Breast epithelium (tissue), 3 donors: ENCODE data around the gene PCDHGA6.
"Not testable (repeated sequence)": the region's sequence is repeated elsewhere in the genome, so short reads cannot be mapped to it uniquely, and the experiment has no call there.

Experiments used
- CTCF ChIP-seq, 3 donors: fragments of 450-650 bp; IDR thresholded peaks; one replicate each; pipeline ENCODE4 v1.5.1; 2016 to 2017; ENCODE audit warnings: antibody characterized with exemption in 3 of 3, mild to moderate bottlenecking in 3 of 3, moderate library complexity in 3 of 3
- POLR2A ChIP-seq: fragments of 450-650 bp; IDR thresholded peaks from one replicate; pipeline ENCODE4 v1.6.1; 2016; ENCODE audit warnings: antibody characterized with exemption, mild to moderate bottlenecking, moderate library complexity
- POLR2AphosphoS5 ChIP-seq, 3 donors: sonication (generic); formaldehyde crosslinking; IDR thresholded peaks; one replicate each; pipeline ENCODE4 v1.6.1; 2017; ENCODE audit warnings: antibody characterized with exemption in 3 of 3

- not testable (repeated sequence) for TF ChIP-seq CTCF (IDR thresholded peaks at IDR 0.05); POLR2A; POLR2AphosphoS5 (IDR thresholded peaks at IDR 0.05)
Measured at GRCh38 chr5:141332571-141332970, 41.1 kb upstream of the PCDHGA6 start.
